GM12891 (cell line): ENCODE measurements around the gene GAP43.

ENCODE experiments used
- DNase-seq: peaks from one replicate; pipeline ENCODE4 v3.0.0; 2011; ENCODE audit warnings: low spot score; ENCODE audit not compliant: insufficient read length
- FAIRE-seq: peaks from 2 replicates; lab custom pipeline; 2011; peaks lifted over from hg19 to GRCh38; lab: Jason Lieb, UNC
- PAX5 ChIP-seq: IDR thresholded peaks from 2 replicates; pipeline ENCODE4 v1.6.1; 2011; ENCODE audit warnings: low read length, moderate library complexity, mild to moderate bottlenecking; ENCODE audit not compliant: insufficient read depth, severe bottlenecking
- POLR2A ChIP-seq: IDR thresholded peaks from 2 replicates; pipeline ENCODE4 v1.6.1; 2011; ENCODE audit warnings: low read depth, low read length, control low read depth
- POLR2AphosphoS5 ChIP-seq: IDR thresholded peaks from 2 replicates; pipeline ENCODE4 v1.6.1; 2011; ENCODE audit warnings: low read depth, low read length, control low read depth
- POU2F2 ChIP-seq: IDR thresholded peaks from 2 replicates; pipeline ENCODE4 v1.6.1; 2011; ENCODE audit warnings: low read depth, mild to moderate bottlenecking, control low read depth, low read length, moderate library complexity
- SPI1 ChIP-seq: IDR thresholded peaks from 2 replicates; pipeline ENCODE4 v1.6.1; 2011; ENCODE audit warnings: low read depth, low read length, control low read depth
- TAF1 ChIP-seq: IDR thresholded peaks from 2 replicates; pipeline ENCODE4 v1.6.1; 2011; ENCODE audit warnings: low read depth, low read length, control low read depth

The GAP43 gene

GRCh38 chr3:115660646-115661337 is 37.5 kb downstream of the GAP43 start:
- DNase-seq (no peak), FAIRE-seq (no peak)
- TF ChIP-seq PAX5 (no peak), POU2F2 (no peak), TAF1 (no peak), POLR2A (no peak), POLR2AphosphoS5 (no peak), SPI1 (no peak)

GRCh38 chr3:115662356-115662755 is 39.0 kb downstream of the GAP43 start:
- FAIRE-seq (no peak), DNase-seq (no peak)
- no peak for TF ChIP-seq POLR2A
- no peak for TF ChIP-seq TAF1
- no peak for TF ChIP-seq PAX5
- no peak for TF ChIP-seq POLR2AphosphoS5
- TF ChIP-seq POU2F2, result no peak
- TF ChIP-seq SPI1, result no peak

- DNase-seq (no peak), FAIRE-seq (no peak)
- no peak for TF ChIP-seq POLR2AphosphoS5
- TF ChIP-seq SPI1, result no peak
- no peak for TF ChIP-seq POLR2A
- no peak for TF ChIP-seq TAF1
- TF ChIP-seq PAX5, result no peak
- TF ChIP-seq POU2F2, result no peak
Measured at GRCh38 chr3:115663414-115663813, 40.1 kb downstream of the GAP43 start.

- no peak for FAIRE-seq
- DNase-seq, result no peak
- TF ChIP-seq POLR2A (no peak), POLR2AphosphoS5 (no peak), SPI1 (no peak), PAX5 (no peak), TAF1 (no peak), POU2F2 (no peak)
Measured at GRCh38 chr3:115666081-115666480, 42.8 kb downstream of the GAP43 start.

- DNase-seq (no peak), FAIRE-seq (no peak)
- TF ChIP-seq POLR2A (no peak), POU2F2 (no peak), POLR2AphosphoS5 (no peak), SPI1 (no peak), PAX5 (no peak), TAF1 (no peak)
Measured at GRCh38 chr3:115666920-115667737, 43.8 kb downstream of the GAP43 start.

GRCh38 chr3:115667738-115668065 is 44.4 kb downstream of the GAP43 start:
- FAIRE-seq (no peak), DNase-seq (no peak)
- TF ChIP-seq SPI1 (no peak), PAX5 (no peak), POU2F2 (no peak), TAF1 (no peak), POLR2AphosphoS5 (no peak), POLR2A (no peak)

GRCh38 chr3:115670911-115671310 is 47.6 kb downstream of the GAP43 start:
- no peak for DNase-seq
- no peak for TF ChIP-seq POLR2AphosphoS5
- no peak for TF ChIP-seq SPI1
- no peak for TF ChIP-seq POU2F2
- no peak for TF ChIP-seq POLR2A
- FAIRE-seq, result no peak

- DNase-seq (no peak), FAIRE-seq (no peak)
- TF ChIP-seq SPI1 (no peak), PAX5 (no peak), POLR2A (no peak), POU2F2 (no peak), POLR2AphosphoS5 (no peak), TAF1 (no peak)
Measured at GRCh38 chr3:115671761-115672455, 48.6 kb downstream of the GAP43 start.

GRCh38 chr3:115673881-115674280 is 50.6 kb downstream of the GAP43 start:
- TF ChIP-seq POU2F2 (no peak), TAF1 (no peak), SPI1 (no peak), POLR2AphosphoS5 (no peak)
- no peak for FAIRE-seq
- DNase-seq, result no peak

GRCh38 chr3:115676336-115676735 is 53.0 kb downstream of the GAP43 start:
- no peak for TF ChIP-seq TAF1
- no peak for TF ChIP-seq SPI1
- TF ChIP-seq POLR2A, result no peak
- no peak for TF ChIP-seq POU2F2
- no peak for TF ChIP-seq PAX5
- no peak for FAIRE-seq
- no peak for DNase-seq
